ENCODE data around the gene DYNLT5. TPM values are rescaled to one million over a fixed set of nuclear protein-coding genes. Genes with fewer than 3 reads are reported as not detected.
"Not testable (repeated sequence)": the region's sequence is repeated elsewhere in the genome, so short reads cannot be mapped to it uniquely, and the experiment has no call there.

DYNLT5 gene
- total RNA-seq, 2 experiments from 2014 or later, result not detected

DNA sequence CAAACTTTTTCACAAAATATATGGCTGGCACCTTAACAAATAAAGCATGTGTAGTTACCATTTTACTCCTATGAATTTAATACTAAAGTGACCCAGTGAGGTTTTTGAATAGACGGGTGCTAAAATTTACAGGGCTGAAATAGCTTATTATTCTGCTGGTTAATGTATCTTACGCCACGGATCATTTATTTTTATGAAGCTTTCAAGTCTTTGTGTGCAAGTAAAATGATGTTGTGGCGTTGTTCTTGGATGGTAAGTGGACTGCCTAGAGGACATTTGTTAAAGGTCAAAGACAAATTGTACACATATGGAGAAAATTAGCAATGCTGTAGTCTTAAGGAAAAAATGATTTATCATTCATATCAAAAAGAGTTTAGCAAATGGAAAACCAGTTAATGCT lies 26.0 kb downstream of the DYNLT5 start:
- peaks cover 11% of the 10 kb centered on the region for H3K27me3 Mint-ChIP-seq
- DNase-seq (no peak), ATAC-seq (no peak)
- H3K27ac Mint-ChIP-seq, result no peak overlapping the region
- H3K4me1 Mint-ChIP-seq, result peaks cover 4% of the 10 kb centered on the region
- CTCF ChIA-PET, result interaction anchor here (1.0 kb wide), 1 partner anchor 14 kb away, joined by 3 read pairs; no protein-coding TSS in a partner anchor
- no peak overlapping the region for H3K4me3 Mint-ChIP-seq
- H3K9me3 Mint-ChIP-seq (ENCODE audit: low read depth), result no peaks in the 10 kb centered on the region
- no peaks in the 10 kb centered on the region for H3K36me3 Mint-ChIP-seq

DNA sequence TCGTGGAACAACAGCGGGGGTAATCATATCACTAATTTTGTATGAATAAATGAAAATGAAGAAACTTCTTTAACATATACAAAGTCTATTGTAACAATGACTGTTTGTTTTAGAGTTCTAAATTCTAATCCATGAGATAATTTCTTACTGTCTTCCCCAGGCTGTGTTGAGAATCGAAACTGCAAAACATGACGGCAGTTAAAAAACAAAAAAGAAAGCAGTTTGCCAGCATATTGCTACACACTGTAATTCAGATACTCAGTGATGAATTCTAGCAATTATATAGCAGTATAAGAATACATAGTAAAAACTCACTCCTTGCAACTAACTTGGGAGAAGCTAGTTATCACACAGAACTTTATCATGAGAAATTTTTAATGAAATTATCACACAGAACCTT lies 26.7 kb downstream of the DYNLT5 start:
- CTCF ChIA-PET, result interaction anchor here (1.0 to 1.8 kb wide), 2 partner anchors 9 to 15 kb away, joined by 3 to 4 read pairs; no protein-coding TSS in a partner anchor
- H3K27me3 Mint-ChIP-seq, result peaks cover 11% of the 10 kb centered on the region
- ATAC-seq (no peak), DNase-seq (no peak)
- no peak overlapping the region for H3K27ac Mint-ChIP-seq
- H3K4me1 Mint-ChIP-seq, result peaks cover 4% of the 10 kb centered on the region
- H3K4me3 Mint-ChIP-seq, result peak overlapping the region; percentile 27
- H3K9me3 Mint-ChIP-seq (ENCODE audit: low read depth), result no peaks in the 10 kb centered on the region
- no peaks in the 10 kb centered on the region for H3K36me3 Mint-ChIP-seq

DNA sequence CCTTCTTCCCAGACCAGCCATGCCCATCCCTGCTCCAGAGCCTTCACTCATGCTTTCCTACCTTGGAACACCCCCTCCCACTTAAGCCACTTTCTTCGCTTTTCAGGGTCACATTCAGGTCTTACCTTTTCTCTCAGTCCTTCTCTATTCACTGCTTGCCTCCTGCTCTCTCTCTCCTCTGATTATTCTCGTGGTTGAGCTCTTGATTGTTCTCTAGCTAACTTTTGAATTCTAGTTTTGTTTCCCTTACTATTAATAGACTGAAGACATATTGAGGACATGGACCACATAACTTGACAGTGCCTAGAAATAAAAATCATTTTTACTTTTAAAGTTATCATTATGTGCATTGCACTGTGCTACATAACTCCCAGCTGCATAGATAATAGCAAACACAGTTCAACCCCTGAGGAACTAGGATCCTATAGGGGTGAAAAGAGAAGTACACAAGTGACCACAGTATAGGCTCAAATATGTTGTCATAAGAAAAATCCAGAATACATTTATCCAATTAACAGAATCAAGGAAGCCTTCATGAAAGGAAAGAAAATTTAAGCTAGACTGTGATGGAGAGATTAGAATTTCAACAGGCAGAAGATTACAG lies 27.3 kb downstream of the DYNLT5 start:
- CTCF ChIA-PET, result interaction anchor here (1.8 kb wide), 1 partner anchor 10 kb away, joined by 4 read pairs; no protein-coding TSS in a partner anchor
- peaks cover 11% of the 10 kb centered on the region for H3K27me3 Mint-ChIP-seq
- H3K36me3 Mint-ChIP-seq, result no peaks in the 10 kb centered on the region
- no peaks in the 10 kb centered on the region for H3K9me3 Mint-ChIP-seq (ENCODE audit: low read depth)
- H3K4me1 Mint-ChIP-seq, result peaks cover 4% of the 10 kb centered on the region
- DNase-seq (no peak), ATAC-seq (no peak)
- peak overlapping the region; percentile 1 for H3K27ac Mint-ChIP-seq
- H3K4me3 Mint-ChIP-seq, result no peak overlapping the region

GRCh38 chr1:66785800-66786199 lies 33.5 kb downstream of the DYNLT5 start:
- H3K27me3 Mint-ChIP-seq; H3K4me1 Mint-ChIP-seq; H3K36me3 Mint-ChIP-seq; DNase-seq; H3K27ac Mint-ChIP-seq; H3K9me3 Mint-ChIP-seq (ENCODE audit: low read depth); CTCF ChIA-PET; H3K4me3 Mint-ChIP-seq; ATAC-seq: not testable (repeated sequence)

- no peak overlapping the region for H3K4me3 Mint-ChIP-seq
Observed at GRCh38 chr1:66787641-66788040, 35.4 kb downstream of the DYNLT5 start.

GRCh38 chr1:66788231-66788939 lies 36.1 kb downstream of the DYNLT5 start:
- H3K27ac Mint-ChIP-seq, result no peak overlapping the region
- DNase-seq, result peak; percentile 54
- H3K36me3 Mint-ChIP-seq, result no peaks in the 10 kb centered on the region

More at GRCh38 chr1:66787641-66788040, 35.4 kb downstream of the DYNLT5 start:
- no peak for DNase-seq
- H3K4me1 Mint-ChIP-seq, result peaks cover 10% of the 10 kb centered on the region
- H3K27ac Mint-ChIP-seq, result no peak overlapping the region
- CTCF ChIA-PET, result interaction anchor here (1.4 kb wide), 1 partner anchor 361 kb away, joined by 4 read pairs; no protein-coding TSS in a partner anchor
- no peak for ATAC-seq
- H3K27me3 Mint-ChIP-seq, result peaks cover 3% of the 10 kb centered on the region
- H3K9me3 Mint-ChIP-seq (ENCODE audit: low read depth), result no peaks in the 10 kb centered on the region
- H3K36me3 Mint-ChIP-seq, result no peaks in the 10 kb centered on the region

DNA sequence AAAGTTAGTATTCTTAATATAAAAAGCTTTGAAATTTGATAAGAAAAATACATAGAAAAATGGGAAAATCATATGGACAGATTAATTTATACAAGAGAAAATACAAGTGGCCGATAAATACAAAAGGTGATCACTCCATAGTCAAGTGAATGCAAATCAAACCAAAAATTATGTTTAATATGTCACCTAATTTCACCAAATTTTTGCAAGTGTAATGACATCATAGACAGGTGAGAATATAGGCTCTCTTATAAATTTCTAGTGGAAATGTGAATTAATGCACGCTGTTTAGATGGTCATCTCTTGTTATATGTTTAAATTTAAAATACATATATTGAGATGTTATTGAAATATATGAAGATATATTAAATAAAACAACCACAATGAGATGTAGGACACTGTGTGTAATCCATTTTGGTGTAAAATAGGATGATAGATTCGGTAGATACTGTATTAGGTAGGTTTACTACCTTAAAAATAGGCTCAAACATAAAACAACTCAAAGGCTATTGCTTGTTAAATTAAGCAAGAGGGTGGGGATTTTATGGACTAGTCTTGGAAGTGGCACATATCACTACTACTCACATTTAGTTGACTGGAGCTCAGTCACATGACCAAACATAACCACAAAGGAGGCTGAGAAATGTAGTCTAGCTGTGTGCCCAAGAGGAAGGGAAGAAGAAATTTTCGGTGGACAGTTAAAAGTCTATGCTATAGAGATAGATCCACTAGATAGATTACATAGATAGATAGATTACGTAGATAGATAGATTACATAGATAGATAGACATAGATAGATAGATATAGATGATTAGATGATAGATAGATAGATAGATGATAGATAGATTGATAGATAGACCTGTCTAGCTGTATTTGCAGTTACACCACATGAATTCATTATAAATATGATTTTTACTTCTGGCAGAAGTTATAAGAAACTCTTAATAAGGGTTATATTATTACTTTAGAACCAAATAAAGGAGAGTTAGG lies 39.7 kb downstream of the DYNLT5 start:
- DNase-seq (no peak), ATAC-seq (no peak)
- Mint-ChIP-seq H3K27me3 (peaks cover under 1% of the 10 kb centered on the region), H3K27ac (no peak overlapping the region), H3K9me3 (ENCODE audit: low read depth) (no peaks in the 10 kb centered on the region), H3K4me1 (peaks cover 10% of the 10 kb centered on the region), H3K4me3 (no peak overlapping the region), H3K36me3 (no peaks in the 10 kb centered on the region)
- CTCF ChIA-PET, result interaction anchor here (1.6 kb wide), 1 partner anchor 12 kb away, joined by 3 read pairs; no protein-coding TSS in a partner anchor

More at GRCh38 chr1:66788231-66788939, 36.1 kb downstream of the DYNLT5 start:
- ATAC-seq, result peak; percentile 58
- Mint-ChIP-seq H3K9me3 (ENCODE audit: low read depth) (no peaks in the 10 kb centered on the region), H3K4me1 (peaks cover 10% of the 10 kb centered on the region), H3K4me3 (no peak overlapping the region), H3K27me3 (peaks cover 3% of the 10 kb centered on the region)
- CTCF ChIA-PET, result interaction anchor here (1.4 kb wide), 1 partner anchor 361 kb away, joined by 4 read pairs; no protein-coding TSS in a partner anchor

DNA sequence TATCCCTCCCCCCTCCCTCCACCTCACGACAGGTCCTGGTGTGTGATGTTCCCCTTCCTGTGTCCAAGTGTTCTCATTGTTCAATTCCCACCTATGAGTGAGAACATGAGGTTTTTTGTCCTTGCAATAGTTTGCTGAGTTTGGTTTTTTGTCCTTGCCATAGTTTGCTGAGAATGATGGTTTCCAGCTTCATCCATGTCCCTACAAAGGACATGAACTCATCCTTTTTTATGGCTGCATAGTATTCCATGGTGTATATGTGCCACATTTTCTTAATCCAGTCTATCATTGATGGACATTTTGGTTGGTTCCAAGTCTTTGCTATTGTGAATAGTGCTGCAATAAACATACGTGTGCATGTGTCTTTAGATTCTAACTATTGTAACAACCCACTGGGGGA lies 43.6 kb downstream of the DYNLT5 start:
- CTCF ChIA-PET; H3K9me3 Mint-ChIP-seq (ENCODE audit: low read depth); ATAC-seq; H3K4me1 Mint-ChIP-seq; H3K4me3 Mint-ChIP-seq; DNase-seq; H3K27ac Mint-ChIP-seq; H3K27me3 Mint-ChIP-seq; H3K36me3 Mint-ChIP-seq: not testable (repeated sequence)

- no peak overlapping the region for H3K4me3 Mint-ChIP-seq
- H3K9me3 Mint-ChIP-seq (ENCODE audit: low read depth), result no peaks in the 10 kb centered on the region
- peaks cover 2% of the 10 kb centered on the region for H3K27me3 Mint-ChIP-seq
- DNase-seq (no peak), ATAC-seq (no peak)
- H3K27ac Mint-ChIP-seq, result no peak overlapping the region
- no peaks in the 10 kb centered on the region for H3K4me1 Mint-ChIP-seq
- H3K36me3 Mint-ChIP-seq, result no peaks in the 10 kb centered on the region
- CTCF ChIA-PET, result no interaction called here
Observed at GRCh38 chr1:66809245-66809644, 57.0 kb downstream of the DYNLT5 start.

DNA sequence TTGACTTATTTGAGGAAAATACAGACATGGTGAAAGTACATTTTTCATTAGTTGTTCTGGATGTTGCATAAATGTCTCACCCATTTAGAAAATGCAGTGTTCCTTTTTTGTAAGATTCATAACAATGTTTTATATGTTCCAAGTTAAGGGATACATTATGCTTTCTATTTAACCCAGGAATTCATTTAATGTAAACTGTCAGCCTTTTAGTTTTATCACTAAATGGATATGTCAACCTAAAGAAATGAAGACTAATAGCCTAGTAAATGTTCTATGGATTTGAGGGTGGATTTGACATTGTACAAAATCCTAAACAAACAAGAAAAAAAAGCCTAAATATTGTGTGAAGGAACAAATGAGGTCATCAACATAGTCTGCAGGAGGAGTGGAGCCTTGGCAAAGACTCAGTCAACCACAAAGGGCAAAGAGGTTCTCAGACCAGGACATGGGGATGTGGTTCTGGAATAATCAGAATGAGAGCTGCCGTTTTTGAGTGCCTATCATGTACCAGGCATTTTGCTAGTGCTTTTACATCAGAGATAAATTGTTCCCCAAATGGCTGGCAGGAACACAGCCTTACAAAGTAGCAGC lies 57.6 kb downstream of the DYNLT5 start:
- DNase-seq, result no peak
- H3K27ac Mint-ChIP-seq, result no peak overlapping the region
- H3K36me3 Mint-ChIP-seq, result no peaks in the 10 kb centered on the region
- H3K4me1 Mint-ChIP-seq, result no peaks in the 10 kb centered on the region
- no peak overlapping the region for H3K4me3 Mint-ChIP-seq
- no peaks in the 10 kb centered on the region for H3K9me3 Mint-ChIP-seq (ENCODE audit: low read depth)
- H3K27me3 Mint-ChIP-seq, result no peaks in the 10 kb centered on the region
- ATAC-seq, result no peak
- CTCF ChIA-PET, result no interaction called here

DNA sequence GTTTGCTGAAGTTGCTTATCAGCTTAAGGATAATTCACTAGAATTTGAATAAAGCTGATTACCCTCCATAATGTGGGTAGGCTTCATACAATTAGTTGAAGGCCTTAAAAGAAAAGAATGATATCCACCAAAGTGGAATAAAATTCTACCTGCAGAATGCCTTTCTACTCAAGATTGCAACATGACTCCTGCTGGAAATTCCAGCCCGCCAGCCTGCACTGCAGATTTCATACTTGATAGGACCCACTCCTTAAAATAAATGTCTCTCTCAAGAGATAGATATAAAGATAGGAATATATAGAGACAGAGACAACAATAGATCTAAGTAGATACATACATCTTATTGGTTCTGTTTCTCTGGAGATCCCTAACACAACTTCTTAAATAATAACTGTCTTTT lies 72.5 kb downstream of the DYNLT5 start:
- no peak for ATAC-seq
- Mint-ChIP-seq H3K27me3 (no peaks in the 10 kb centered on the region), H3K4me3 (no peak overlapping the region), H3K4me1 (no peaks in the 10 kb centered on the region), H3K36me3 (no peaks in the 10 kb centered on the region), H3K9me3 (ENCODE audit: low read depth) (no peaks in the 10 kb centered on the region), H3K27ac (no peak overlapping the region)
- CTCF ChIA-PET, result no interaction called here
- DNase-seq, result no peak

Measured in activated CD8-positive, alpha-beta memory T cell treated with anti-CD3 and anti-CD28 coated beads, Interleukin-2, amount 10 ng/mL, durations not matched to agents 7 days and 5 days (primary cell).